HG03280 (cell line): Measurements from ENCODE around the gene TOMM70.
A peak's percentile ranks its signal among the peaks of the same experiment; 100 is the strongest.

ENCODE experiments used
- ATAC-seq: cut with Tn5 transposase; IDR thresholded peaks from one replicate; pipeline ENCODE4 v1.9.1; 2021; ENCODE audit warnings: mild to moderate bottlenecking, moderate library complexity; ENCODE audit not compliant: unreplicated experiment

TOMM70 gene

GRCh38 chr3:100411091-100411982, 10.4 kb upstream of the TOMM70 start:
- no peak for ATAC-seq

- ATAC-seq: no peak
Observed at GRCh38 chr3:100407977-100408532, 7.2 kb upstream of the TOMM70 start.

- no peak for ATAC-seq
Observed at GRCh38 chr3:100407164-100407563, 6.3 kb upstream of the TOMM70 start.

GRCh38 chr3:100404250-100404548, 3.3 kb upstream of the TOMM70 start:
- ATAC-seq: no peak

DNA sequence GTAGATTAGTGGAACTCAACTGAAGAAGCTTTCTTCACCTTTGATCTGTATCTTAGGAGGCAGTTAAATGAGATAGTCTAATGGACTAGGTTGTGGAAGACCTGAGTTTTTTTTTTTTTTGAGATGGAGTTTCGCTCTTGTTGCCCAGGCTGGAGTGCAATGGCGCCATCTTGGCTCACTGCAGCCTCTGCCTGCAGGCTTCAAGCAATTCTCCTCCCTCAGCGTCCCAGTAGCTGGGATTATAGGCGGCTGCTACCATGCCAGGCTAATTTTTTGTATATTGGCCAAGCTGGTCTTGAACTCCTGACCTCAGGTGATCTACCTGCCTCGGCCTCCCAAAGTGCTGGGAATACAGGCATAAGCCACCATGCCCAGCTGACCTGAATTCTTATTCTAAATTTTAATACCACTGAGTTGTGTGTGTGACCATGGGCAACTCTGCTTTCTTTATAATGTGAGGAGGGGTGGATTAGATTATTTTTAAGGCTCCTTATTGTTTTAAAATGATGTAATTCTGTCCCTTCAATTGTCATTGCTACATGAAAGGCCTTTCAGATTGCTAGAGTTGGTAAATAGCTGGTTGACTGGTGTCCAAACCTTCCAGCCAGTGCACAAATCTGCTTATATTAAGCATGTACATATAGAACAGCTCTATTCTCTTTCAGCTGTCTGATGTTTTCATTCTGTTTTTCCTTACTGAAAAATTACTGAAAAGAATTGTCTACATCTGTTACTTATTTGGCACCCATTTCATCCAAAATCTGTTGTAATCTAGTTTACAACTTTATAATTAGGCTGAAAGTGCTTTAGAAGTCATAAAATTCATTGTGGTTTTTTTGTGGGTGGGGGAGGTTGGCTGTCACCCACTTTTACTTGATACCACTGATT, 2.7 kb upstream of the TOMM70 start:
- no peak for ATAC-seq

DNA sequence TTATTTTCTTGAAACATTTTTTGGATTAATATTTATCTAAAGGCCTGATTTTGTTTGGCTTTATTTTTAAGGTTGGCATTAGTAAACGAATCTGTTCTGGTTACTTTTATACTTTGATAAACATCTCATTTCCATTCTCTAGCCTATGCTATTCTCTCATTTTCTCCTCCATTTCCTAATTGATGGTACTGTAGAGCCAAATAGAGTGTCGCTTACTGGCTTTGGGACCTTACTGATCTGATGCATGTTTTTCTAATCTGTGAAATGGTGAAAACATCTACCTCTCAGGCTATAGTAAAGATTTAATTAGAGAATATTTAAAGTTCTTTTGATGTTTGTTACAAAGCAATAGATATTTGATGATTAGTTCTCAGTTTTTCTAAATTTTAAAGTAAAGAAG, 2.0 kb upstream of the TOMM70 start:
- ATAC-seq: no peak

GRCh38 chr3:100402256-100402655, 1.4 kb upstream of the TOMM70 start:
- ATAC-seq: no peak

GRCh38 chr3:100401674-100402041, 769 bp upstream of the TOMM70 start:
- ATAC-seq: peak; percentile 14

DNA sequence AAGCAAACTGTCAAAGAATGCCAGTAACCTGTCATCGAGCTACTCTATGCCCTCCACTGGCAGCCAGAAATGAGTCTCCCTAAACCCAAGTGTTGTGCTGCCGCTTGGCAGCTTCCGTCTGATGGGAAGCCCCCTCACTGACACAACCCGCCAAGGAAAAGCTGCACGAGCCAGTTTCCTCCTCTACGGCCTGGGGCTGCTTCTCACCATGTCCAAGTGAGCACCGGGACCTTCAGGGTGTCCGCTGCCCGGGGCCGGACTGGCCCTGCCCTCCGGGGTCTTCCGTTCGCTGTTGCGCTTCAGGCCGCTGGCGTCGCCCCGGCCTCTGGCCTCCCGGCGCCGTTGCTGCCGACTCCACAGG, 490 bp downstream of the TOMM70 start:
- peak; percentile 15 for ATAC-seq

DNA sequence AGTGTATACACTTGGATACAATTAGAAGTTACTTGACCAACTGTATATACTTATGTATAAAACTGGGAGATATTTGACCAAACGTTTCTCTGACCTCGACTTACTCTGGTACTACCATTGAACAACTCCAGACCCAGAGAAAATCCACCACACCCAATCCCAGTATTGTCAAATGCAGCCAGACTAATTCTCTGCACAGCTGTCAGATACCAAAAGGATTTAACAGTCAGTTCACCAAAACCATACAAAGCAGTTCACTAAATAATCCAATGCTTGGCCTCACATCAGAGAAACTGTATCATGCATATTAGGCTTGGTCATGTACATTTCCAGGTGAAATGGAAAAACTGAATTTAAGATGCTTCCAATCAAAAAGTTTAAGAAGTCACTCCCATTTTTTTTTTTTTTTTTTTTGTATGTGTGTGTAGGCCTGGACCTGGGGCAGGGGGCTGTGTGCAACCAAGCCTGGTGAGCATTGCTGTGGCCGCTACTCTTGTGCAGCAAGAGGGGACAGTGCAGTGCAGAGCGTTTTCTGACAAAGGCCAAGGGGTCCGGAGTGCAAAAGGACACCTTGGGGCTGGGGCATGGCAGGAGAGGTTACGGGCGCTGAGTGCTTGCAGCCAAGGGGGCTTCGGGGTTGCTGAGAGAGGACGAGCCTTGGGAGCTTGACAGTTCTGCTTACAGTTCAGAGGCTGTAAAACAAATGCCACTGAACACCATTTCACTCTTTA, 1.4 kb downstream of the TOMM70 start:
- ATAC-seq: no peak

DNA sequence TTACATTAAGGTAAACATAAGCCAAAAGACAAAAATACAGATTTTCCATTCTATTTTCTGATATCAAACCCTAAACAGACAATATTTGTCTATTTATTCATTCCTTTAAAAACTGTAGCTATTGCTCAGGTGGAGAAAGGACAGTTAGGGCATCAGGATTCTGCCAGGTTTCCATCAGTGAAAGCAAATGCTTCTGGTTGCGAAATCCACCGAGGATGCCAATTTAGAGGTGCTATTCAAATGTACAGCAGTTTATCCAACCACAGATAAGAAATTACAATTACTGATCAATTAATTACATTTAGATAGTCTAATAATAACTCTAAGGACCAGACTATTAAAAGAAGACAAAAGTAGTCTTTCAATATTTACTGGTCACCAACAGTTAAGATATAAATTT, 3.9 kb downstream of the TOMM70 start:
- ATAC-seq: no peak

GRCh38 chr3:100395679-100396431, 5.0 kb downstream of the TOMM70 start:
- no peak for ATAC-seq

DNA sequence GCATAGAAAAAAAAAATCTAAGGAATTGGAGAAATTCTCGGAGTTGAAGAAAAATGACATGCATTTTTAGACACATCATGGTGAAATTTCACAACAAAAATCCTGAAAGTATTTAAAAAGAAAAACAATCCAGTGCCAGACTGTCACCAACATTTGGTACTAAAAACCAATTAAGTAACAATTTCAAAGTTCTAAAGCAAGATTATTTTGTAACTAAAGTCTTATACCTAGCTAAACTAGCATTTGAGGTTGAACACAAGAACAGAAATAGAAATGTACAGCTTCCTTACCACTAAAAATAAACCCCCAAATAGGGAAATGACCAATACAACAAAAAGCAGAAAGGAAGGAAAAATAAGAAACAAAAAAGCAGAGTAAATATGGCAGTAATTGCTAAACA, 11.9 kb downstream of the TOMM70 start:
- no peak for ATAC-seq

- no peak for ATAC-seq
Observed at GRCh38 chr3:100386437-100387074, 14.3 kb downstream of the TOMM70 start.

GRCh38 chr3:100384733-100385525, 16.0 kb downstream of the TOMM70 start:
- ATAC-seq: no peak

DNA sequence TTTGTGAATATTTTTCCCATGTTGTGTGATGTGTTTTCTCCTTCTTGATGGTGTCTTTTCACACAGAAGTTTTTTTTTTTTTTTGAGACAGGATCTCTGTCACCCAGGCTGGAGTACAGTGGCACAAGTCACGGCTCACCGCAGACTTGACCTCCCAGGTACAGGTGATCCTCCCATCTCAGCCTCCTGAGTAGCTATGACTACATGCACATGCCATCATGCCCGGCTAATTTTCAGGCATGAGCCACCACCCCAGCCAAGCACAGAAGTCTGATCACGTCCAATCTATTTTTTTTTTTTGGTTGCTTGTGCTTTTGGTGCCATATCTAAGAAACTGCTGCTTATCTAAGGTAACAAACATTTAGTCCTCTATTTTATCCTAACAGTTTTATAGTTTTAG, 24.6 kb downstream of the TOMM70 start:
- ATAC-seq: no peak

GRCh38 chr3:100374521-100374920, 26.4 kb downstream of the TOMM70 start:
- no peak for ATAC-seq

DNA sequence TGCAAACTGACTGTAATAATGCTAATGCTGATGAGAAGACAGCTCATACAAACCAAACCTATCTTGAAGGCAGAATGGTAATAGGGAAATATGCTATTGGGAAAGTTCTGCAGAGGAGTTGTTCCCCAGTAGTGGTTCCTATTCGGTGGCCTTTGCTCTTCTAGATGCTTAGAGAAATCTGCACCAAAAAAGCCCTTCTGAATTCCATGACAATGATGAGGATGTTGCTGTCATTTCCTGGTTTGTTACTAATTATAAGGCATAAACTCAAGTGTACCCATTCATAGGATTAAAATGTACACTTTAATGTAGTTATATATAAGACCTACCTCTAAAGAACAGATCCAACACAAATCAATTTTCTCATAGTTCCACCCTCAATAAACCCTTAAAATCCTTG, 30.1 kb downstream of the TOMM70 start:
- no peak for ATAC-seq

GRCh38 chr3:100368441-100368840, 32.4 kb downstream of the TOMM70 start:
- ATAC-seq: no peak
